Measurements from ENCODE around the gene TAL1.

DNA sequence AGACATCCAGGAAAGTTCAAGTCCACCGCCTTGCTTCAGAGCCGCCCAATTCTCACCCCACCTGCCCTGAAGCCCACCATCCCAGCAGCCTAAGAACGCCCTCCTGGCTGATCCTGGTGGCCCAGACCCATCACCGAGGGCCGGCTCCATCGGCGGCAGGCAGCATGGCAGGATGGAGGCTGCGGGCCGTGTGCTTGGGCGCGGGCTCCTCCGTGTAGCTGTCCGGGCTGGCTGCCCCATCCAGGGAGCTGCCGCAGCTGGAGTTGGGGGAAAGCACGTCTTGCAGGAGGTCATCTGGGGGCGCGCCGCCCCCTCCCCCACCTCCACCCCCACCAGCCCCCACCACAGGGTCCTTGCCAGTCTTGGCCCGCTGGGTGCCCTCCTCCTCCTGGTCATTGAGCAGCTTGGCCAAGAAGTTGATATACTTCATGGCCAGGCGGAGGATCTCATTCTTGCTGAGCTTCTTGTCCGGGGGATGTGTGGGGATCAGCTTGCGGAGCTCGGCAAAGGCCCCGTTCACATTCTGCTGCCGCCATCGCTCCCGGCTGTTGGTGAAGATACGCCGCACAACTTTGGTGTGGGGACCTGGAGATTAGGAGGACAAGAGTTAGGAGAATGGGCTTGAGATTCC is 12.3 kb downstream of the TAL1 start:
- TF ChIP-seq MEF2A (IDR thresholded peaks at IDR 0.05; ENCODE audit: insufficient read depth, low read depth, low read length) (no peak), KDM1A (IDR thresholded peaks at IDR 0.05; ENCODE audit: borderline replicate concordance) (no peak), HDGF (IDR thresholded peaks at IDR 0.05) (no peak), ZBTB40 (IDR thresholded peaks at IDR 0.05; ENCODE audit: borderline replicate concordance) (no peak), EZH2 (IDR thresholded peaks at IDR 0.05; ENCODE audit: borderline replicate concordance, control insufficient read depth, low read depth, low read length) (no peak), CHD1 (IDR thresholded peaks at IDR 0.05; ENCODE audit: low read depth, low read length) (no peak), CTCF (IDR thresholded peaks at IDR 0.05 in 2 of 3, conservative IDR thresholded peaks at IDR 0.05 in 1 of 3; ENCODE audit: control insufficient read depth in 2 of 3, extremely low read depth in 1 of 3, insufficient read depth in 1 of 3, low read depth in 3 of 3, low read length in 3 of 3) (no peak), NFYA (IDR thresholded peaks at IDR 0.05; ENCODE audit: borderline replicate concordance, low read depth, low read length) (no peak), MAX (IDR thresholded peaks at IDR 0.05; ENCODE audit: low read depth, low read length) (no peak), ZBED1 (IDR thresholded peaks at IDR 0.05; ENCODE audit: borderline replicate concordance) (no peak), CREB1 (IDR thresholded peaks at IDR 0.05; ENCODE audit: low read depth) (no peak)

Measured in GM12878 (cell line).